Endothelial cell of umbilical vein (primary cell): ENCODE measurements around the gene RPP38.

ENCODE experiments used
- EZH2 ChIP-seq: IDR thresholded peaks from 2 replicates; pipeline ENCODE4 v1.6.1; 2012; ENCODE audit warnings: borderline replicate concordance, low read depth, mild to moderate bottlenecking, moderate library complexity, low read length, inconsistent platforms; ENCODE audit not compliant: severe bottlenecking
- TF ChIP-seq, protein P1 (sequence below), 2 donors: IDR thresholded peaks; 1 replicate in 1 of 2; 2 replicates in 1 of 2; pipeline ENCODE4 v1.5.1; 2011; ENCODE audit warnings: low read length in 2 of 2, mild to moderate bottlenecking in 2 of 2, moderate library complexity in 2 of 2, control low read depth in 1 of 2, inconsistent platforms in 1 of 2, low read depth in 1 of 2; ENCODE audit not compliant: insufficient read depth in 1 of 2; ENCODE audit errors: extremely low read depth in 1 of 2

DNA sequence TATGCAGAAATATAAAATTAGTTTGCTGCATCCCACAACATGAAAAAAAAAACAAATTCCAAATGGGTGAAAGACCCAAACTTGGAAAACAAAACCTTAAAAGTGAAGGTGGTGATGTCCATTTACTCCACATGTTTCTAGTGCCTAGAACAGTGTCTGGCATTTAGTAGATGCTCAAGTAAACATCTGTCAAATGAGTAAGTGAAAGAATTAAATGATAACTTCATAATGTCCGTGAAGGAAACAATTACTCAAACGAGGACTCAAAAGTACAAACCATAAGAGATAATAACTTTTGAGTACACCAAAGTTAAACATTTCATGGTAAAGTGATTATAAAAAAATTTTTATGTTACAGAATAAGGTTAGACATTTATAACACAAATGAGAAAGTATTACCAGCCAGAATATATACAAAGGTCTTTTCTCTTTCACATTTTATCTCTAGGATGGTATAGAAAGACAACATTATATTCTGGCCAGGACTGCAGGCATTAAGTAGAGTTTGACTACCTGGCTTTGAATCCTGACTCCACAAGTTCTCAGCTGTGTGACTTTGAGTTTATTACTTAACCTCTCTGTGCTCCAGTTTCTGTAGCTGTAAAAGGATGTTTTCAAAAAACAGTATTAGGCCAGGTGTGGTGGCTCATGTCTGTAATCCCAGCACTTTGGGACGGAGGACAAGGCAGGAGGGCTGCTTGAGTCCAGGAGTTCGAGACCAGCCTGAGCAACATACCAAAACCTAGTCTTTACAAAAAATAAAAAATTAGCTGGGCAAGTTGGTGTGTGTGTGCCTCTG, 50.6 kb downstream of the RPP38 start:
- no peak for TF ChIP-seq EZH2
- TF ChIP-seq, protein P1, sequence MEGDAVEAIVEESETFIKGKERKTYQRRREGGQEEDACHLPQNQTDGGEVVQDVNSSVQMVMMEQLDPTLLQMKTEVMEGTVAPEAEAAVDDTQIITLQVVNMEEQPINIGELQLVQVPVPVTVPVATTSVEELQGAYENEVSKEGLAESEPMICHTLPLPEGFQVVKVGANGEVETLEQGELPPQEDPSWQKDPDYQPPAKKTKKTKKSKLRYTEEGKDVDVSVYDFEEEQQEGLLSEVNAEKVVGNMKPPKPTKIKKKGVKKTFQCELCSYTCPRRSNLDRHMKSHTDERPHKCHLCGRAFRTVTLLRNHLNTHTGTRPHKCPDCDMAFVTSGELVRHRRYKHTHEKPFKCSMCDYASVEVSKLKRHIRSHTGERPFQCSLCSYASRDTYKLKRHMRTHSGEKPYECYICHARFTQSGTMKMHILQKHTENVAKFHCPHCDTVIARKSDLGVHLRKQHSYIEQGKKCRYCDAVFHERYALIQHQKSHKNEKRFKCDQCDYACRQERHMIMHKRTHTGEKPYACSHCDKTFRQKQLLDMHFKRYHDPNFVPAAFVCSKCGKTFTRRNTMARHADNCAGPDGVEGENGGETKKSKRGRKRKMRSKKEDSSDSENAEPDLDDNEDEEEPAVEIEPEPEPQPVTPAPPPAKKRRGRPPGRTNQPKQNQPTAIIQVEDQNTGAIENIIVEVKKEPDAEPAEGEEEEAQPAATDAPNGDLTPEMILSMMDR (IDR thresholded peaks at IDR 0.05; ENCODE audit: extremely low read depth in 1 of 2, insufficient read depth in 1 of 2, low read depth in 1 of 2, low read length in 2 of 2), result no peak
